Neuronal stem cell (in vitro differentiated cells): ENCODE results near the gene GSTA5.
"Not testable (repeated sequence)": the region's sequence is repeated elsewhere in the genome, so short reads cannot be mapped to it uniquely, and the experiment has no call there.

Experiments
- DNase-seq: peaks from one replicate; pipeline ENCODE4 v3.0.0-alpha.2; 2013; ENCODE audit warnings: low spot score
- H2AFZ ChIP-seq: one replicate; pipeline ENCODE4 v1.6.1; 2013; ENCODE audit warnings: mild to moderate bottlenecking, low read length, inconsistent platforms
- H2AK5ac ChIP-seq: 2 replicates; pipeline ENCODE4 v1.6.1; 2013; ENCODE audit warnings: low read depth, mild to moderate bottlenecking, inconsistent platforms, low read length, moderate library complexity, mixed read lengths
- H2BK120ac ChIP-seq: 2 replicates; pipeline ENCODE4 v1.6.1; 2013; ENCODE audit warnings: low read depth, mild to moderate bottlenecking, inconsistent platforms, low read length, moderate library complexity, mixed read lengths
- H2BK12ac ChIP-seq: one replicate; pipeline ENCODE4 v1.6.1; 2013; ENCODE audit warnings: low read length, inconsistent platforms
- H2BK15ac ChIP-seq: 2 replicates; pipeline ENCODE4 v1.6.1; 2013; ENCODE audit warnings: mild to moderate bottlenecking, low read length, inconsistent platforms, mixed read lengths
- H2BK5ac ChIP-seq: one replicate; pipeline ENCODE4 v1.6.1; 2013; ENCODE audit warnings: inconsistent platforms, mild to moderate bottlenecking, low read length, moderate library complexity
- H3K14ac ChIP-seq: one replicate; pipeline ENCODE4 v1.6.1; 2013; ENCODE audit warnings: low read length, inconsistent platforms
- H3K18ac ChIP-seq: 2 replicates; pipeline ENCODE4 v1.6.1; 2013; ENCODE audit warnings: low read length, inconsistent platforms
- H3K23ac ChIP-seq: 2 replicates; pipeline ENCODE4 v1.6.1; 2013; ENCODE audit warnings: low read depth, mild to moderate bottlenecking, mixed read lengths, low read length, inconsistent platforms; ENCODE audit not compliant: poor library complexity
- H3K27ac ChIP-seq: replicated peaks from 3 replicates; pipeline ENCODE4 v1.5.1; 2013; ENCODE audit warnings: low read length, inconsistent platforms
- H3K27me3 ChIP-seq, 3 experiments: 2 replicates each; pipeline ENCODE4 v1.6.1; 2013; ENCODE audit warnings: low read length in 3 of 3, mild to moderate bottlenecking in 2 of 3, inconsistent platforms in 1 of 3, low read depth in 1 of 3, mixed read lengths in 1 of 3, moderate library complexity in 1 of 3; ENCODE audit not compliant: control insufficient read depth in 3 of 3, insufficient read depth in 3 of 3
- H3K36me3 ChIP-seq, 2 donors: replicated peaks in 1 of 2; 2 replicates each; pipeline ENCODE4 v1.6.1; 2013; ENCODE audit warnings: low read length in 2 of 2; ENCODE audit not compliant: control insufficient read depth in 2 of 2, insufficient read depth in 2 of 2
- H3K4ac ChIP-seq: 2 replicates; pipeline ENCODE4 v1.6.1; 2013; ENCODE audit warnings: inconsistent platforms, mild to moderate bottlenecking, low read length, moderate library complexity
- H3K4me1 ChIP-seq, 2 donors: 1 replicate in 1 of 2; 2 replicates in 1 of 2; pipeline ENCODE4 v1.6.1; 2013; ENCODE audit warnings: low read length in 2 of 2, low read depth in 1 of 2; ENCODE audit not compliant: control insufficient read depth in 2 of 2, insufficient read depth in 1 of 2
- H3K4me2 ChIP-seq: one replicate; pipeline ENCODE4 v1.6.1; 2013; ENCODE audit warnings: mild to moderate bottlenecking, low read length, inconsistent platforms; ENCODE audit not compliant: insufficient read depth, poor library complexity, severe bottlenecking
- H3K4me3 ChIP-seq, 2 donors: 2 replicates each; pipeline ENCODE4 v1.5.1; 2013; ENCODE audit warnings: low read length in 2 of 2, mild to moderate bottlenecking in 2 of 2, inconsistent platforms in 1 of 2, moderate library complexity in 1 of 2
- H3K79me1 ChIP-seq: one replicate; pipeline ENCODE4 v1.6.1; 2013; ENCODE audit warnings: low read depth, mild to moderate bottlenecking, inconsistent platforms, low read length, moderate library complexity
- H3K9ac ChIP-seq: one replicate; pipeline ENCODE4 v1.6.1; 2013; ENCODE audit warnings: mild to moderate bottlenecking, low read depth, low read length, inconsistent platforms; ENCODE audit not compliant: poor library complexity
- H3K9me3 ChIP-seq, 2 donors: replicated peaks in 1 of 2; 2 replicates each; pipeline versions ENCODE3 to v1.6.1; 2013; ENCODE audit warnings: low read length in 2 of 2, mild to moderate bottlenecking in 2 of 2, inconsistent platforms in 1 of 2, low read depth in 1 of 2, mixed read lengths in 1 of 2, moderate library complexity in 1 of 2; ENCODE audit not compliant: control insufficient read depth in 2 of 2, insufficient read depth in 1 of 2
- H4K8ac ChIP-seq: one replicate; pipeline ENCODE4 v1.6.1; 2013; ENCODE audit warnings: low read depth, mild to moderate bottlenecking, inconsistent platforms, low read length, moderate library complexity
- H4K91ac ChIP-seq: one replicate; pipeline ENCODE4 v1.6.1; 2013; ENCODE audit warnings: low read length, low read depth, mild to moderate bottlenecking, inconsistent platforms; ENCODE audit not compliant: poor library complexity
- WGBS, 2 donors: extraction: QIAGEN DNeasy Blood & Tissue Kit; methylation state at CpG; one replicate each; pipeline ENCODE4 v1.1.7; 2013; ENCODE audit warnings: missing lambda C conversion rate in 2 of 2, mixed read lengths in 1 of 2; ENCODE audit not compliant: insufficient read length in 2 of 2, insufficient replicate concordance in 1 of 2; ENCODE audit errors: extremely low coverage in 2 of 2; 5-methylcytosine and 5-hydroxymethylcytosine counted together

The GSTA5 gene

DNA sequence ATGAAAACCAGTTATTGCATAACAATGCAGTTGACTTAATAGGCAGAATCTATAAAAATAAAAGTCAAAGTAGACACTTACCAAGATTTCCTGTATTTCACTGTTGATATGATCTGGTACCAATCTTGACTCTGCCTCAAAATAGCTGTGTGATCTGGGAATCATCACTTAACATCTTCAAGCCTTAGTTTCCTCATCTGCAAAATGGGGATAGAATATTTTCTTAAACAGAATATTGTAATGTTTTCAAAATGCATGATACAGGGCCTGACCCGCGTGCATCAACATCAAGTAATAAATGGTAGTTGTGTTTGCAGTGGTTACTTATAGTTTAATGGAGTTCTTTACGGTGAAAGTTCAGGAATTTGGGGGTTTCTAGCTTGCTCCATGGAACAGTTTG is 26.1 kb downstream of the GSTA5 start:
- not testable (repeated sequence) for H4K8ac ChIP-seq, H3K4ac ChIP-seq, H3K27ac ChIP-seq, H2BK120ac ChIP-seq, H2BK12ac ChIP-seq, H3K18ac ChIP-seq, DNase-seq, H3K79me1 ChIP-seq, H3K23ac ChIP-seq, H3K14ac ChIP-seq, H3K27me3 ChIP-seq, H3K4me3 ChIP-seq, H3K9ac ChIP-seq, H4K91ac ChIP-seq, H2BK15ac ChIP-seq, H3K4me1 ChIP-seq, H2AFZ ChIP-seq, H2AK5ac ChIP-seq, H3K4me2 ChIP-seq, H3K36me3 ChIP-seq, H2BK5ac ChIP-seq, H3K9me3 ChIP-seq
- no CpG with 5 or more reads among the region's 3 CpGs for WGBS, 2 donors

DNA sequence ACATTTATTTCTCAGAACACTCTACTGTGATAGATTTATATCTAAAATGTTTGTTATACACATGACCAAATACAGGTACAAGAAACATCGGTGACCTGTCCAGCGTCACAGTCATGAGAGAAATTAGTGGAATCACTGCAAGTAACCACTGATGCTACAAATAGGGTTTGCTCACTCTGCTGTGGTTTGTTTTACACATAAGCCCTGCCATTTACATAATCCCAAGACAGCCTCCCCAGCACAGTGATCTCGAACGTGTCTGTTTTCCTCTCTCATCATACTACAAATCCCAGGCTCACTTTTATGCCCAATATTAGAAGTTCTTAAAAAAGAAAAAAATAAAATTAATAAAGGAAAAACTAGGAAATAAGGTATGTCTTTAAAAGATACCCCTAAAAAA is 30.8 kb downstream of the GSTA5 start:
- not testable (repeated sequence) for H3K9me3 ChIP-seq, H3K4me1 ChIP-seq, H2AFZ ChIP-seq, DNase-seq, H3K4ac ChIP-seq, H2BK5ac ChIP-seq, H3K36me3 ChIP-seq, H2BK120ac ChIP-seq, H3K4me3 ChIP-seq, H2AK5ac ChIP-seq, H4K91ac ChIP-seq, H3K9ac ChIP-seq, H3K4me2 ChIP-seq, H4K8ac ChIP-seq, H3K27ac ChIP-seq, H2BK15ac ChIP-seq, H2BK12ac ChIP-seq, H3K18ac ChIP-seq, H3K14ac ChIP-seq, H3K79me1 ChIP-seq, H3K27me3 ChIP-seq, H3K23ac ChIP-seq
- no CpG with 5 or more reads among the region's 4 CpGs for WGBS, 2 donors

DNA sequence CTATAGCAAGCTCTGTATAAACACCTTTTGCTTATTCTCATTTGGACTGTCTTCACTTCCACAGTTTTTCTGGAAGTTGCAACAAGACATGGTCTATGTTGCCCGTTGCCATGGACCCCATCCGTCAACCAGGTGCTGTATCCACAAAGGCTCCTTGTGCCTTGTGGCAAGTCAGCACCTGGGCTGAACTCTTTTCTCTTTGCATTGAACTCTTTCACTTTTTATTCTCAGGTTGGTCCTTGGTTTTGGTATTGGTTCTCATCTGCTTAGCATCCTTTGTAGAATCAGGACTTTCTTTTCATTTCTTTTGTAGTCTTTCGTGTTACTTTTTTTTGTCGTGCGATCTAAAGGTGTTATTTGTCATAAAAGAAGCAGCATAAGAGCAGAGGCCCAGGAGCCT is 32.0 kb downstream of the GSTA5 start:
- Histone ChIP-seq H3K36me3 (no peaks in the 10 kb centered on the region), H3K18ac (no peak overlapping the region), H2AK5ac (no peak overlapping the region), H4K91ac (no peak overlapping the region), H4K8ac (no peak overlapping the region), H3K27ac (no peak overlapping the region), H3K9me3 (no peaks in the 10 kb centered on the region), H3K4me1 (no peaks in the 10 kb centered on the region), H2BK12ac (no peak overlapping the region), H2BK120ac (no peak overlapping the region), H2BK5ac (no peak overlapping the region), H3K14ac (no peak overlapping the region), H2BK15ac (no peak overlapping the region), H3K27me3 (no peaks in the 10 kb centered on the region), H3K9ac (no peak overlapping the region), H3K4me2 (no peak overlapping the region), H3K4ac (no peak overlapping the region), H2AFZ (no peak overlapping the region), H3K4me3 (no peak overlapping the region), H3K23ac (no peak overlapping the region), H3K79me1 (no peaks in the 10 kb centered on the region)
- WGBS, 2 donors = no CpG with 5 or more reads among the region's 5 CpGs
- no peak for DNase-seq

DNA sequence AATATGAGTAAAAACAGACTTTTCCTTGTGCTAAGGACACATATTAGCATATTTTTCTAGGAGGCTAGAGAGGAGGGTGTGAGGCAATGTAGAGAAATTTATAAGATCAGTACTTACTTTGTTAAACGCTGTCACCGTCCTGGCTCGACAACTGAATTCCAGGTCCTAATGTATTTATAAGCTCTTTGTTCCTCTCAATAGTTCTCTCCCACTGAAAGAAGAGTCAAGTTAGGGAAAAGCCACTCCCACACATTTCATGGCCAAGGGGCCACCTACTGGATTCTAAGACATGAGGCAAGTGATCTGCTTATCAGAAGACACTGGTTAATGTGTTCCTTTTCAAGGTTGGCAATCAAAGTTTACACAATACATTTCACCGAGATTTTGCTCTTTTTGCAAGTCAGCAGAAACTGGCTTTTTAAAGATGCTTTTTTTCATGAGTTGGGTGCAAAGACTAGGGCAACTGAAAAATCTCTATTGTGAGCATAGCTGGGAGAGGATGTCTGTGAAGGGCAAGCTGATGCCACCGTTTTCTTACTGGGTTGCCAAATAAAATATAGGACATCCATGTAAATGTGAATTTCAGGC is 36.9 kb downstream of the GSTA5 start, which contains the start of gene GSTA1:
Gene GSTA1 (minus strand): TSS at position 149 of the 588 bp plus-strand sequence. CDS start 4,549 bp downstream, outside the sequence.
- DNase-seq, H2BK15ac ChIP-seq, H3K4me2 ChIP-seq, H2BK5ac ChIP-seq, H3K4me3 ChIP-seq, H4K91ac ChIP-seq, H2AFZ ChIP-seq, H2AK5ac ChIP-seq, H3K36me3 ChIP-seq, H3K27ac ChIP-seq, H4K8ac ChIP-seq, H3K79me1 ChIP-seq, H3K9me3 ChIP-seq, H3K27me3 ChIP-seq, H3K9ac ChIP-seq, H2BK12ac ChIP-seq, H2BK120ac ChIP-seq, H3K4ac ChIP-seq, H3K14ac ChIP-seq, H3K4me1 ChIP-seq, H3K23ac ChIP-seq, H3K18ac ChIP-seq: not testable (repeated sequence)
- no CpG with 5 or more reads among the region's 5 CpGs for WGBS, 2 donors
